ENCODE measurements around the gene AIFM2.

- TF ChIP-seq CTCF (IDR thresholded peaks at IDR 0.05; ENCODE audit: low read depth, low read length, poor library complexity, severe bottlenecking) = no peak
- no peak for TF ChIP-seq EZH2phosphoT487 (IDR thresholded peaks at IDR 0.05; ENCODE audit: borderline replicate concordance, low read length)
These were observed 58.5 kb downstream of the AIFM2 start for GRCh38 chr10:70074165-70074564.

All from DOHH2 (cell line).